ENCODE results near the gene SLC17A9. TPM values are rescaled to one million over a fixed set of nuclear protein-coding genes. Genes with fewer than 3 reads are reported as not detected.

The SLC17A9 gene
- total and polyA plus RNA-seq, 10 of the 15 experiments (the other 5 are each of a cell fraction or from before 2014, with no cell fraction given): 0.72 to 74.1 (median 29.4) TPM

- no peak for TF ChIP-seq REST (IDR thresholded peaks at IDR 0.05; ENCODE audit: low read depth, low read length)
- no peak for TF ChIP-seq ATF7 (IDR thresholded peaks at IDR 0.05; ENCODE audit: low read depth)
- TF ChIP-seq SMC3 (IDR thresholded peaks at IDR 0.05; ENCODE audit: borderline replicate concordance, low read length): no peak
- TF ChIP-seq RELA (IDR thresholded peaks at IDR 0.05; ENCODE audit: borderline replicate concordance, partially characterized antibody): peak; percentile 29
- TF ChIP-seq IRF3 (IDR thresholded peaks at IDR 0.05): no peak
- peak; percentile 53 for TF ChIP-seq DPF2 (IDR thresholded peaks at IDR 0.05)
- no peak for TF ChIP-seq GABPA (IDR thresholded peaks at IDR 0.05; ENCODE audit: low read depth)
- TF ChIP-seq SP1 (IDR thresholded peaks at IDR 0.05; ENCODE audit: low read depth, low read length): no peak
- TF ChIP-seq BMI1 (IDR thresholded peaks at IDR 0.05; ENCODE audit: borderline replicate concordance): no peak
- TF ChIP-seq ZNF207 (IDR thresholded peaks at IDR 0.05; ENCODE audit: borderline replicate concordance): no peak
- no peak for TF ChIP-seq ESRRA (IDR thresholded peaks at IDR 0.05; ENCODE audit: low read length)
- peak; percentile 67 for TF ChIP-seq MYC (IDR thresholded peaks at IDR 0.05; ENCODE audit: insufficient read depth, insufficient read length, insufficient replicate concordance, low read length, severe bottlenecking)
- no peak for TF ChIP-seq CHD1 (IDR thresholded peaks at IDR 0.05; ENCODE audit: low read depth, low read length)
- TF ChIP-seq PRDM15 (CRISPR knock-in tag; IDR thresholded peaks at IDR 0.05): no peak
- TF ChIP-seq ELK1 (IDR thresholded peaks at IDR 0.05; ENCODE audit: low read depth, low read length): no peak
- TF ChIP-seq CEBPB (IDR thresholded peaks at IDR 0.05; ENCODE audit: borderline replicate concordance in 1 of 2, low read depth in 2 of 2, low read length in 2 of 2): no peak
- TF ChIP-seq NR2C1 (IDR thresholded peaks at IDR 0.05): no peak
- TF ChIP-seq POLR2A (IDR thresholded peaks at IDR 0.05; ENCODE audit: low read depth, low read length): peak; percentile 82
- TF ChIP-seq NRF1 (conservative IDR thresholded peaks at IDR 0.05; ENCODE audit: low read depth, low read length): no peak
- TF ChIP-seq USF1 (IDR thresholded peaks at IDR 0.05; ENCODE audit: borderline replicate concordance, extremely low read length, insufficient read depth, low read depth, low read length): peak; percentile 27
- no peak for TF ChIP-seq KDM1A (IDR thresholded peaks at IDR 0.05; ENCODE audit: borderline replicate concordance)
Measured at GRCh38 chr20:62952373-62952967, at the start of gene SLC17A9 (continued).
